ENCODE results near the gene MRPL53. TPM values are rescaled to one million over a fixed set of nuclear protein-coding genes. Genes with fewer than 3 reads are reported as not detected.

The MRPL53 gene
- total and polyA plus RNA-seq, 4 donors = 12.6 to 72.5 (median 36.1) TPM

- DNase-seq (ENCODE audit: low spot score) = no peak
- H3K9me3 ChIP-seq (ENCODE audit: control insufficient read depth in 4 of 4, low read length in 3 of 4) = no peaks in the 10 kb centered on the region
- TF ChIP-seq CTCF (IDR thresholded peaks at IDR 0.05; ENCODE audit: low read depth, low read length, missing input control) = no peak
- TF ChIP-seq YY1 (IDR thresholded peaks at IDR 0.05) = no peak
- no peak for TF ChIP-seq GABPA (IDR thresholded peaks at IDR 0.05 in 1 of 2, conservative IDR thresholded peaks at IDR 0.05 in 1 of 2)
- no peak for TF ChIP-seq FOXA1 (IDR thresholded peaks at IDR 0.05)
- no peak for TF ChIP-seq REST (IDR thresholded peaks at IDR 0.05)
- no peak for TF ChIP-seq TAF1 (conservative IDR thresholded peaks at IDR 0.05)
- peak overlapping the region; percentile 7 to 44 for H3K9ac ChIP-seq (ENCODE audit: low read depth in 1 of 2, low read length in 2 of 2)
- H3K4me1 ChIP-seq (ENCODE audit: control insufficient read depth in 4 of 4, insufficient read depth in 4 of 4, low read length in 3 of 4) = peaks cover 9 to 50% (median 36%) of the 10 kb centered on the region in 4 donors
- H3K4me3 ChIP-seq (ENCODE audit: low read depth in 1 of 3, low read length in 3 of 3) = peak overlapping the region; percentile 67 to 95 (median 94)
- WGBS = 61% methylated on average over 3 of the region's 3 CpGs
- H3K27ac ChIP-seq (ENCODE audit: low read depth in 1 of 2, low read length in 2 of 2) = no peak overlapping the region
- H3K27me3 ChIP-seq (ENCODE audit: control insufficient read depth in 4 of 4, insufficient read depth in 4 of 4, low read length in 3 of 4) = no peaks in the 10 kb centered on the region
- peaks cover 0 to 7% (median 0%) of the 10 kb centered on the region in 4 donors for H3K36me3 ChIP-seq (ENCODE audit: control insufficient read depth in 4 of 4, insufficient read depth in 3 of 4, low read depth in 1 of 4, low read length in 3 of 4)
Observed at GRCh38 chr2:74481431-74481830, 9.0 kb upstream of the MRPL53 start.

GRCh38 chr2:74474899-74475298 is 2.4 kb upstream of the MRPL53 start:
- Histone ChIP-seq H3K9ac (ENCODE audit: low read depth in 1 of 2, low read length in 2 of 2) (no peak overlapping the region), H3K4me1 (ENCODE audit: control insufficient read depth in 4 of 4, insufficient read depth in 4 of 4, low read length in 3 of 4) (peaks cover 10 to 30% (median 23%) of the 10 kb centered on the region in 4 donors), H3K4me3 (ENCODE audit: low read depth in 1 of 3, low read length in 3 of 3) (no peak overlapping the region), H3K36me3 (ENCODE audit: control insufficient read depth in 4 of 4, insufficient read depth in 3 of 4, low read depth in 1 of 4, low read length in 3 of 4) (peaks cover 2 to 14% (median 13%) of the 10 kb centered on the region in 4 donors), H3K27ac (ENCODE audit: low read depth in 1 of 2, low read length in 2 of 2) (no peak overlapping the region), H3K27me3 (ENCODE audit: control insufficient read depth in 4 of 4, insufficient read depth in 4 of 4, low read length in 3 of 4) (no peaks in the 10 kb centered on the region), H3K9me3 (ENCODE audit: control insufficient read depth in 4 of 4, low read length in 3 of 4) (no peaks in the 10 kb centered on the region)
- WGBS = 93% methylated on average over 5 of the region's 5 CpGs
- TF ChIP-seq RAD21 (IDR thresholded peaks at IDR 0.05) (no peak), HNF4G (IDR thresholded peaks at IDR 0.05) (no peak), TAF1 (conservative IDR thresholded peaks at IDR 0.05) (no peak), NR2F2 (IDR thresholded peaks at IDR 0.05) (no peak), ZBTB33 (IDR thresholded peaks at IDR 0.05) (no peak), GABPA (IDR thresholded peaks at IDR 0.05 in 1 of 2, conservative IDR thresholded peaks at IDR 0.05 in 1 of 2) (no peak), REST (IDR thresholded peaks at IDR 0.05) (no peak), ATF3 (IDR thresholded peaks at IDR 0.05) (no peak), RXRA (IDR thresholded peaks at IDR 0.05) (no peak), EGR1 (IDR thresholded peaks at IDR 0.05; ENCODE audit: low read depth in 2 of 2) (no peak), CTCF (IDR thresholded peaks at IDR 0.05; ENCODE audit: low read depth, low read length, missing input control) (no peak), JUND (IDR thresholded peaks at IDR 0.05) (no peak), FOXA2 (IDR thresholded peaks at IDR 0.05) (no peak), MAX (IDR thresholded peaks at IDR 0.05) (no peak), FOXA1 (IDR thresholded peaks at IDR 0.05) (no peak), SP1 (IDR thresholded peaks at IDR 0.05) (no peak), YY1 (IDR thresholded peaks at IDR 0.05) (no peak), HNF4A (conservative IDR thresholded peaks at IDR 0.05) (no peak)
- no peak for DNase-seq (ENCODE audit: low spot score)
